A549 (cell line): ENCODE results near the gene CLCA2. TPM values are rescaled to one million over a fixed set of nuclear protein-coding genes. Genes with fewer than 3 reads are reported as not detected.

Experiments
- ATAC-seq, 2 experiments: fragments of 200-7000 bp in 1 of 2; fragments of >200 bp in 1 of 2; cut with Nextera tagmentation in 1 of 2; cut with Tn5 transposase in 1 of 2; 3 replicates each; pipeline versions ENCODE4 v1.8.0 to v1.9.1; 2018 to 2020; ENCODE audit warnings: mild to moderate bottlenecking in 1 of 2, moderate library complexity in 1 of 2
- CTCF ChIA-PET: fragments of 300-600 bp; sonication (Branson Sonifier 250); formaldehyde crosslinking; extraction: SDS; loops from one replicate; lab custom pipeline; 2021; ENCODE audit warnings: antibody characterized with exemption, inconsistent platforms; lab: Yijun Ruan, JAX
- POLR2A ChIA-PET: fragments of 350-600 bp; formaldehyde crosslinking; extraction: SDS; loops from one replicate; lab custom pipeline; 2021; ENCODE audit warnings: antibody characterized with exemption, inconsistent platforms; lab: Yijun Ruan, JAX
- DNase-seq, 2 experiments: peaks; one replicate each; pipeline versions ENCODE4 v3.0.0 to v3.0.0-alpha.2; 2011 to 2016; ENCODE audit warnings: low read depth in 1 of 2, low spot score in 1 of 2
- FAIRE-seq: peaks from 2 replicates; lab custom pipeline; 2011; peaks lifted over from hg19 to GRCh38; lab: Jason Lieb, UNC
- H3K27ac ChIP-seq, 2 experiments: fragments of >200 bp; sonication (Bioruptor Twin); formaldehyde crosslinking; 3 replicates each; pipeline ENCODE4 v1.5.1; 2016 to 2017
- H3K4me1 ChIP-seq: fragments of >200 bp; sonication (Bioruptor Twin); formaldehyde crosslinking; 3 replicates; pipeline ENCODE4 v1.6.1; 2016
- H3K4me2 ChIP-seq: fragments of >200 bp; sonication (Bioruptor Twin); formaldehyde crosslinking; 3 replicates; pipeline ENCODE4 v1.6.1; 2016
- H3K4me3 ChIP-seq: fragments of >200 bp; sonication (Bioruptor Twin); formaldehyde crosslinking; 3 replicates; pipeline ENCODE4 v1.5.1; 2016
- H3K9me3 ChIP-seq: fragments of >200 bp; sonication (Bioruptor Twin); formaldehyde crosslinking; 3 replicates; pipeline ENCODE4 v1.6.1; 2016
- BCL3 ChIP-seq: fragments of >200 bp; sonication (Bioruptor Twin); formaldehyde crosslinking; IDR thresholded peaks from 3 replicates; pipeline ENCODE4 v1.6.1; 2016
- BHLHE40 ChIP-seq: IDR thresholded peaks from 2 replicates; pipeline ENCODE4 v1.6.1; 2012; ENCODE audit warnings: low read depth, low read length, inconsistent platforms
- CBX2 ChIP-seq: fragments of 200-600 bp; sonication (generic); IDR thresholded peaks from 2 replicates; pipeline ENCODE4 v1.6.1; 2016; ENCODE audit warnings: low read depth, mild to moderate bottlenecking, borderline replicate concordance
- CBX8 ChIP-seq: fragments of 200-600 bp; sonication (generic); IDR thresholded peaks from 2 replicates; pipeline ENCODE4 v1.6.1; 2016
- CEBPB ChIP-seq, 2 experiments: fragments of >200 bp in 1 of 2; sonication (Bioruptor Twin) in 1 of 2; formaldehyde crosslinking in 1 of 2; IDR thresholded peaks; 2 replicates each; pipeline ENCODE4 v1.6.1; 2012 to 2016
- CHD2 ChIP-seq: fragments of 150-350 bp; IDR thresholded peaks from 2 replicates; pipeline ENCODE4 v1.6.1; 2014; ENCODE audit warnings: low read length; ENCODE audit not compliant: partially characterized antibody
- CHD4 ChIP-seq: fragments of 200-600 bp; sonication (generic); IDR thresholded peaks from 2 replicates; pipeline ENCODE4 v1.6.1; 2016; ENCODE audit warnings: antibody characterized with exemption, mild to moderate bottlenecking, borderline replicate concordance
- EHF ChIP-seq: fragments of 250-450 bp; sonication (Bioruptor Pico); IDR thresholded peaks from 2 replicates; pipeline ENCODE4 v1.5.0; 2020; ENCODE audit warnings: mild to moderate bottlenecking
- ELK1 ChIP-seq: fragments of 150-350 bp; IDR thresholded peaks from 2 replicates; pipeline ENCODE4 v1.6.1; 2014; ENCODE audit warnings: low read depth, mild to moderate bottlenecking, low read length
- EP300 ChIP-seq, 2 experiments: fragments of >200 bp; sonication (Bioruptor Twin); formaldehyde crosslinking; IDR thresholded peaks; 2 replicates in 1 of 2; 3 replicates in 1 of 2; pipeline ENCODE4 v1.6.1; 2016 to 2017
- ESRRA ChIP-seq: fragments of 150-350 bp; IDR thresholded peaks from 2 replicates; pipeline ENCODE4 v1.6.1; 2014; ENCODE audit warnings: mild to moderate bottlenecking, low read length, borderline replicate concordance
- FOXS1 ChIP-seq: fragments of 250-450 bp; sonication (Bioruptor Pico); IDR thresholded peaks from 2 replicates; pipeline ENCODE4 v1.5.0; 2020; ENCODE audit warnings: mild to moderate bottlenecking, moderate library complexity
- HOXB13 ChIP-seq: fragments of 250-450 bp; sonication (Bioruptor Pico); IDR thresholded peaks from 2 replicates; pipeline ENCODE4 v1.5.0; 2020; ENCODE audit warnings: low read depth, mild to moderate bottlenecking, moderate library complexity
- KDM1A ChIP-seq: fragments of 200-600 bp; sonication (generic); IDR thresholded peaks from 2 replicates; pipeline ENCODE4 v1.6.1; 2016; ENCODE audit warnings: low read depth, mild to moderate bottlenecking
- MAFK ChIP-seq: fragments of 450-650 bp; IDR thresholded peaks from 2 replicates; pipeline ENCODE4 v1.6.1; 2014; ENCODE audit not compliant: partially characterized antibody
- MYC ChIP-seq: IDR thresholded peaks from 2 replicates; pipeline ENCODE4 v1.6.1; 2012; ENCODE audit warnings: mild to moderate bottlenecking, inconsistent platforms, low read length, improper control_type of control experiment, borderline replicate concordance
- NPAS2 ChIP-seq: fragments of 250-450 bp; sonication (Bioruptor Pico); IDR thresholded peaks from 2 replicates; pipeline ENCODE4 v1.8.0; 2022; ENCODE audit warnings: mild to moderate bottlenecking, moderate library complexity, borderline replicate concordance
- PBX3 ChIP-seq: IDR thresholded peaks from 2 replicates; pipeline ENCODE4 v1.6.1; 2012
- RNF2 ChIP-seq: fragments of 200-600 bp; sonication (generic); IDR thresholded peaks from 2 replicates; pipeline ENCODE4 v1.6.1; 2016; ENCODE audit warnings: low read depth, mild to moderate bottlenecking, antibody characterized with exemption, moderate library complexity, borderline replicate concordance
- SMC3 ChIP-seq: fragments of >200 bp; sonication (Bioruptor Twin); formaldehyde crosslinking; IDR thresholded peaks from 3 replicates; pipeline ENCODE4 v1.6.1; 2018; ENCODE audit warnings: inconsistent platforms
- TFCP2L1 ChIP-seq: fragments of 250-450 bp; sonication (Bioruptor Pico); IDR thresholded peaks from 2 replicates; pipeline ENCODE4 v1.5.0; 2021; ENCODE audit warnings: mild to moderate bottlenecking
- TP53 ChIP-seq: fragments of 250-450 bp; sonication (Bioruptor Pico); IDR thresholded peaks from 2 replicates; pipeline ENCODE4 v1.5.0; 2021; ENCODE audit warnings: mild to moderate bottlenecking, moderate library complexity
- ZC3H11A ChIP-seq: fragments of 450-650 bp; IDR thresholded peaks from 2 replicates; pipeline ENCODE4 v1.6.1; 2014; ENCODE audit warnings: antibody characterized with exemption, mild to moderate bottlenecking
- ZFP36 ChIP-seq: fragments of 450-650 bp; IDR thresholded peaks from 2 replicates; pipeline ENCODE4 v1.6.1; 2014; ENCODE audit warnings: borderline replicate concordance; ENCODE audit not compliant: partially characterized antibody
- ZNF302 ChIP-seq: fragments of 250-450 bp; sonication (Bioruptor Pico); IDR thresholded peaks from 2 replicates; pipeline ENCODE4 v1.9.0; 2021; ENCODE audit warnings: inconsistent platforms, mild to moderate bottlenecking, moderate library complexity
- WGBS: methylation state at CpG from one replicate; pipeline ENCODE4 v1.1.6; 2017; ENCODE audit errors: missing lambda C conversion rate; 5-methylcytosine and 5-hydroxymethylcytosine counted together
- polyA plus RNA-seq, 4 experiments: library from polyadenylated mRNA; depleted of rRNA in 3 of 4; stranded (reverse); fragments of >200 nt; fragmentation: RNase III in 1 of 4; extraction: RNeasy Plus Mini Kit Qiagen cat#74134 plus additional on column Dnase treatment in 1 of 4; gene quantifications; 2 replicates in 3 of 4; 3 replicates in 1 of 4; pipeline ENCODE4 v1.2.3, GENCODE V29; 2011 to 2017
- TF ChIP-seq, protein P1 (sequence below): IDR thresholded peaks from 2 replicates; pipeline ENCODE4 v1.6.1; 2012
- TF ChIP-seq, protein P2 (sequence below): fragments of 450-650 bp; IDR thresholded peaks from 2 replicates; pipeline ENCODE4 v1.6.1; 2014; ENCODE audit warnings: antibody characterized with exemption

CLCA2 gene
- polyA plus RNA-seq, 2 of the 4 experiments (the other 2 are of a cell fraction), result 0.05 TPM; not detected in 1

GRCh38 chr1:86445919-86446318, 21.9 kb downstream of the CLCA2 start:
- POLR2A ChIA-PET, result no interaction called here
- WGBS, result 83% methylated on average over 1 of the region's 1 CpG

DNA sequence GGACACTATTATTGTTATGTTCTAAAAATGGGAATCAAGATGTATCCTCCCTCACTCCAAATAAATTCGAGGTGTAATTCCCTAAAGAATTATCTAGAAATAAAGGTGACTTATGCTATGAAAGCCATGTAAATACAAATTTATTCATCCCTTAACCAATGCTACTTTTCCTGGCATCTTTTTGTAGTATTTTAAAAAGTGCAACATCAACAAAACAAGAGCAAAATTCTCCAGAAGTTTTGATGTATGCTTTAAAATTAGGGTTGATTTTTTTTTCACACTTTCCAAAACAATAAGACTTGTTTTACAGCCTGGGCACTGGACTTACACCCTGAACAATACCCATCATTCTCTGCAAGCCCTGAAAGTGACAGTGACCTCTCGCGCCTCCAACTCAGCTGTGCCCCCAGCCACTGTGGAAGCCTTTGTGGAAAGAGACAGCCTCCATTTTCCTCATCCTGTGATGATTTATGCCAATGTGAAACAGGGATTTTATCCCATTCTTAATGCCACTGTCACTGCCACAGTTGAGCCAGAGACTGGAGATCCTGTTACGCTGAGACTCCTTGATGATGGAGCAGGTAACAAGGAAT, 23.3 kb downstream of the CLCA2 start:
- CTCF ChIA-PET, result no interaction called here
- FAIRE-seq (no peak), DNase-seq (no peak), ATAC-seq (no peak)
- TF ChIP-seq HOXB13 (CRISPR knock-in tag) (no peak), MAFK (peak; percentile 46)
- Histone ChIP-seq H3K9me3 (no peaks in the 10 kb centered on the region), H3K4me2 (no peak overlapping the region), H3K4me3 (no peak overlapping the region), H3K4me1 (no peaks in the 10 kb centered on the region), H3K27ac (no peak overlapping the region)
- 61% methylated on average over 4 of the region's 4 CpGs for WGBS
- POLR2A ChIA-PET, result no interaction called here

More at GRCh38 chr1:86445919-86446318, 21.9 kb downstream of the CLCA2 start:
- DNase-seq, result no peak
- Histone ChIP-seq H3K4me3 (no peak overlapping the region), H3K4me1 (no peaks in the 10 kb centered on the region), H3K27ac (no peak overlapping the region), H3K9me3 (no peaks in the 10 kb centered on the region), H3K4me2 (no peak overlapping the region)
- ATAC-seq, result no peak
- no peak for FAIRE-seq
- CTCF ChIA-PET, result no interaction called here
- TF ChIP-seq ELK1, result no peak
- no peak for TF ChIP-seq SMC3
- no peak for TF ChIP-seq CEBPB (IDR thresholded peaks at IDR 0.05)
- no peak for TF ChIP-seq FOXS1 (CRISPR knock-in tag)
- TF ChIP-seq TFCP2L1 (CRISPR knock-in tag), result no peak
- no peak for TF ChIP-seq TP53 (CRISPR knock-in tag)
- no peak for TF ChIP-seq MYC
- no peak for TF ChIP-seq ZFP36
- no peak for TF ChIP-seq ZC3H11A
- TF ChIP-seq, protein P1, sequence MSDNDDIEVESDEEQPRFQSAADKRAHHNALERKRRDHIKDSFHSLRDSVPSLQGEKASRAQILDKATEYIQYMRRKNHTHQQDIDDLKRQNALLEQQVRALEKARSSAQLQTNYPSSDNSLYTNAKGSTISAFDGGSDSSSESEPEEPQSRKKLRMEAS, result no peak
- no peak for TF ChIP-seq EP300 (IDR thresholded peaks at IDR 0.05)
- no peak for TF ChIP-seq CHD4
- TF ChIP-seq CHD2, result no peak
- TF ChIP-seq CBX8, result no peak
- TF ChIP-seq EHF (CRISPR knock-in tag), result no peak
- TF ChIP-seq ZNF302 (CRISPR knock-in tag), result no peak
- no peak for TF ChIP-seq NPAS2

- WGBS, result 88% methylated on average over 1 of the region's 1 CpG
- no peak for ATAC-seq
- no peak for FAIRE-seq
Observed at GRCh38 chr1:86448670-86449069, 24.7 kb downstream of the CLCA2 start.

DNA sequence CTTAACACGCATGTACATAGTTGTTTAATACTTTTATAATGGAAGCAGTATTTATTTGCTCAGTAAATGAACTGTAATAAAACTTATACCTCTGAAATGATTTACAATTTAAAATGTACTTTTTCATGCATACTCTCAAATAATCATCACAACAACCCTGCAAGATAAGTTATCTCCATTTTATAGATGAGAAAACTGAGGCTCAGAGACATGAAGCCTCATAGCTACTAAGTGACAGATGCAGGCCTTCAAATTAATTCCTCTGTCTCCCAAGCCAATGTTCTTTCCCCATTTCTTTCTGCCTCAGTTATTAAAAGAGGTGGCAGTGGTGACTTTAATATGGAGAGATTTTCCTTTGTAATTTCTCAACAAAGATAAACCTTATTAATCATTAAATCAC, 25.1 kb downstream of the CLCA2 start:
- H3K4me1 ChIP-seq, result no peaks in the 10 kb centered on the region
- H3K9me3 ChIP-seq, result no peaks in the 10 kb centered on the region
- FAIRE-seq, result no peak
- H3K27ac ChIP-seq, result no peak overlapping the region
- H3K4me3 ChIP-seq, result no peak overlapping the region
- no peak overlapping the region for H3K4me2 ChIP-seq
- ATAC-seq, result no peak
- CTCF ChIA-PET, result interaction anchor here (1.2 kb wide), 1 partner anchor 11 kb away, joined by 3 read pairs; no protein-coding TSS in a partner anchor
- no peak for DNase-seq
- 84% methylated on average over 1 of the region's 1 CpG for WGBS
- POLR2A ChIA-PET, result no interaction called here
- TF ChIP-seq BHLHE40, result no peak
- TF ChIP-seq BCL3, result no peak
- no peak for TF ChIP-seq PBX3
- no peak for TF ChIP-seq FOXS1 (CRISPR knock-in tag)
- no peak for TF ChIP-seq ZC3H11A
- no peak for TF ChIP-seq KDM1A
- no peak for TF ChIP-seq CBX2
- no peak for TF ChIP-seq MYC
- TF ChIP-seq, protein P2, sequence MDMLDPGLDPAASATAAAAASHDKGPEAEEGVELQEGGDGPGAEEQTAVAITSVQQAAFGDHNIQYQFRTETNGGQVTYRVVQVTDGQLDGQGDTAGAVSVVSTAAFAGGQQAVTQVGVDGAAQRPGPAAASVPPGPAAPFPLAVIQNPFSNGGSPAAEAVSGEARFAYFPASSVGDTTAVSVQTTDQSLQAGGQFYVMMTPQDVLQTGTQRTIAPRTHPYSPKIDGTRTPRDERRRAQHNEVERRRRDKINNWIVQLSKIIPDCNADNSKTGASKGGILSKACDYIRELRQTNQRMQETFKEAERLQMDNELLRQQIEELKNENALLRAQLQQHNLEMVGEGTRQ, result no peak
- no peak for TF ChIP-seq RNF2
- TF ChIP-seq MAFK, result no peak

More at GRCh38 chr1:86448670-86449069, 24.7 kb downstream of the CLCA2 start:
- DNase-seq, result no peak
- no peaks in the 10 kb centered on the region for H3K9me3 ChIP-seq
- H3K4me2 ChIP-seq, result no peak overlapping the region
- H3K4me3 ChIP-seq, result no peak overlapping the region
- H3K4me1 ChIP-seq, result no peaks in the 10 kb centered on the region
- H3K27ac ChIP-seq, result no peak overlapping the region
- ChIA-PET POLR2A (no interaction called here), CTCF (interaction anchor here (1.2 kb wide), 1 partner anchor 12 kb away, joined by 3 read pairs; no protein-coding TSS in a partner anchor)
- TF ChIP-seq ESRRA, result no peak
- TF ChIP-seq, all 56 proteins: peak for 0
